Muscle of leg (tissue), 11 donors: Measurements from ENCODE around the gene EIF3L. TPM values are rescaled to one million over a fixed set of nuclear protein-coding genes. Genes with fewer than 3 reads are reported as not detected.

Experiments
- DNase-seq: peaks from one replicate; pipeline ENCODE4 v3.0.0; 2013
- H3K27ac ChIP-seq: one replicate; pipeline ENCODE4 v1.5.1; 2013; ENCODE audit warnings: mild to moderate bottlenecking, low read length, control low read depth
- H3K27me3 ChIP-seq: one replicate; pipeline ENCODE4 v1.6.1; 2013; ENCODE audit warnings: low read length; ENCODE audit not compliant: control insufficient read depth, insufficient read depth
- H3K36me3 ChIP-seq: one replicate; pipeline ENCODE4 v1.6.1; 2013; ENCODE audit warnings: low read length; ENCODE audit not compliant: control insufficient read depth, insufficient read depth
- H3K4me1 ChIP-seq: one replicate; pipeline ENCODE4 v1.6.1; 2013; ENCODE audit warnings: low read length; ENCODE audit not compliant: control insufficient read depth, insufficient read depth
- H3K4me3 ChIP-seq: one replicate; pipeline ENCODE4 v1.5.1; 2013; ENCODE audit warnings: low read length, control low read depth
- H3K9me3 ChIP-seq: replicated peaks from 2 replicates; pipeline ENCODE4 v1.6.1; 2013; ENCODE audit warnings: low read depth, low read length; ENCODE audit not compliant: control insufficient read depth
- WGBS: methylation state at CpG from one replicate; pipeline ENCODE4 v1.1.5; 2013; ENCODE audit warnings: missing lambda C conversion rate; ENCODE audit not compliant: insufficient coverage; 5-methylcytosine and 5-hydroxymethylcytosine counted together
- polyA plus RNA-seq, 8 donors: library from polyadenylated mRNA; unstranded; fragments of 120-200 nt; gene quantifications; one replicate each; pipeline versions ENCODE4 v1.2.1 to v1.2.3, GENCODE V29; 2013; ENCODE audit warnings: inconsistent platforms in 1 of 8, low replicate concordance in 1 of 8; ENCODE audit not compliant: insufficient read length in 8 of 8, insufficient read depth in 1 of 8
- total RNA-seq: library from RNA; stranded (reverse); fragments of 120-200 nt; gene quantifications from one replicate; pipeline ENCODE4 v1.2.4, GENCODE V29; 2013

The EIF3L gene
- total and polyA plus RNA-seq, 9 donors, result 1,056 to 1,352 (median 1,218) TPM

- no peaks in the 10 kb centered on the region for H3K27me3 ChIP-seq
- H3K36me3 ChIP-seq, result peaks cover 65% of the 10 kb centered on the region
- H3K27ac ChIP-seq, result peak overlapping the region; percentile 20
- 10% methylated on average over 3 of the region's 6 CpGs for WGBS
- DNase-seq, result peak; percentile 92
- H3K9me3 ChIP-seq, result no peaks in the 10 kb centered on the region
- no peak overlapping the region for H3K4me3 ChIP-seq
- H3K4me1 ChIP-seq, result peaks cover 4% of the 10 kb centered on the region
Observed at GRCh38 chr22:37884420-37884819, 35.2 kb downstream of the EIF3L start.

DNA sequence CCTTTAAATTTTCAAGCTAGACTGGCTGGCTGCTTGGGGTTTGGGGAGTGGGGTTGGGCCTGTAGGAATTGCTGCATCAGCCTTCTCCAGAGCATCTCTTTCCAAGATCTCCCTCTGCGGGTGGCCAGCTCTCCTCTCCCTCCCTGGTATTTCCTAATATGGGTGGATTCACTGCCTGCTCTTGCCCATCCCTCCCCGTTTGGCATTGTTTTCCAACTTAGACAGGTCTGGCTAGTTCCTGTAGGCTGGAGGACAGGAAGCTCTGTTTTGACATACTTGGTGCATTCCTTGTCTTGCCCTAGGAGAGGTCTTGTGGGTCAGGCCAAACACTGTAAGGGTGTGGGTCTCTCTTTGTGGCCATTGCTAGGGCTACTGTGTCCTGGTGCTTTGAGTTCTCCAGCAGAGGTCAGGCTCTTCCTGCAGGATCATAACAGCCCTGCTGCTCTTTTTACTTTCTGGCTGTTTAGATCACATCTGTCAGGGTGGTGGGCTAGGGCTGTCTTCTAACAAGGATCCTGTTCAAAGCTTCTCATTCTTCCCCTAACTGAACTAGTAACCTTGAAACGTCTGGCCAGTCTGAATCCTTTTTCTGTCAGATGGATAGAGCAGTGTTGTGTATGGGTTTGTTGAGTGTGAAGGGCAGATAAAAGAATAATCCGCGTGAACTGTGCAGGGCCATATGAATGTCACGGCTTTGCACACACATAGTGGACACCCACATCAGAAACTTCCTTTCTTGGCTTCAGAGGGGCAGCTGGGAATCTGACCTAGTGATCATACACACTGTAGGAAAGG is 38.6 kb downstream of the EIF3L start:
- H3K27me3 ChIP-seq, result no peaks in the 10 kb centered on the region
- H3K4me1 ChIP-seq, result peaks cover 19% of the 10 kb centered on the region
- H3K36me3 ChIP-seq, result peaks cover 57% of the 10 kb centered on the region
- H3K4me3 ChIP-seq, result no peak overlapping the region
- peak; percentile 50 for DNase-seq
- no peaks in the 10 kb centered on the region for H3K9me3 ChIP-seq
- no CpG with 5 or more reads among the region's 6 CpGs for WGBS
- no peak overlapping the region for H3K27ac ChIP-seq

DNA sequence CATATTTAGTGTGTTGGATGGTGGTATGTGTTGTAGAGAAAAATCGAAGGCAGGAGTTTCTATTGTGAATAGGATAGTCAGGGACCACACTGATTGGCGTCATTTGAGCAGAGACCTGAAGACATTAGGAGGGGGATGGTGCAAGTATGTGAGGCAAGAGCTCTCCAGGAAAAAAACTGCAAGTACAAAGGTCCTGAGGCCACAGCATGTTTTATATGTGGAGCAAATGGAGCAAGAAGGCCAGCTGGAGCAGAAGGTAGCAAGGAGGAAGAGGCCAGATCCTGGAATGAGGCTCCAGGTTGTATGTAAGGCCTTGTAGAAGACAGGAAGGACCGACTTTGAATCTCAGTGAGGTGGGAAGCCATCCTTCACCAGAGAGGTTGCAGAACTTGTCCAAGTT is 42.7 kb downstream of the EIF3L start:
- H3K4me1 ChIP-seq, result peaks cover 47% of the 10 kb centered on the region

GRCh38 chr22:37892566-37893335 is 43.5 kb downstream of the EIF3L start:
- Histone ChIP-seq H3K4me3 (no peak overlapping the region), H3K27ac (peak overlapping the region; percentile 47), H3K27me3 (no peaks in the 10 kb centered on the region), H3K9me3 (no peaks in the 10 kb centered on the region), H3K4me1 (peaks cover 47% of the 10 kb centered on the region), H3K36me3 (peaks cover 37% of the 10 kb centered on the region)
- WGBS, result 76% methylated on average over 3 of the region's 7 CpGs
- peak; percentile 80 for DNase-seq

More for the DNA sequence above, 42.7 kb downstream of the EIF3L start:
- H3K36me3 ChIP-seq, result peaks cover 46% of the 10 kb centered on the region
- no peak overlapping the region for H3K27ac ChIP-seq
- H3K27me3 ChIP-seq, result no peaks in the 10 kb centered on the region
- no peak overlapping the region for H3K4me3 ChIP-seq
- no peaks in the 10 kb centered on the region for H3K9me3 ChIP-seq
- 73% methylated on average over 3 of the region's 3 CpGs for WGBS
- DNase-seq, result no peak

- Histone ChIP-seq H3K4me1 (peaks cover 52% of the 10 kb centered on the region), H3K27ac (peak overlapping the region; percentile 47), H3K9me3 (no peaks in the 10 kb centered on the region), H3K27me3 (no peaks in the 10 kb centered on the region), H3K36me3 (peaks cover 29% of the 10 kb centered on the region), H3K4me3 (no peak overlapping the region)
- WGBS, result 58% methylated on average over 5 of the region's 5 CpGs
- no peak for DNase-seq
Observed at GRCh38 chr22:37893583-37893983, 44.4 kb downstream of the EIF3L start.

GRCh38 chr22:37894939-37895670 is 45.9 kb downstream of the EIF3L start:
- Histone ChIP-seq H3K4me3 (no peak overlapping the region), H3K36me3 (peaks cover 15% of the 10 kb centered on the region), H3K4me1 (peaks cover 59% of the 10 kb centered on the region), H3K9me3 (no peaks in the 10 kb centered on the region), H3K27ac (peak overlapping the region; percentile 13), H3K27me3 (no peaks in the 10 kb centered on the region)
- no peak for DNase-seq
- 39% methylated on average over 4 of the region's 8 CpGs for WGBS

DNA sequence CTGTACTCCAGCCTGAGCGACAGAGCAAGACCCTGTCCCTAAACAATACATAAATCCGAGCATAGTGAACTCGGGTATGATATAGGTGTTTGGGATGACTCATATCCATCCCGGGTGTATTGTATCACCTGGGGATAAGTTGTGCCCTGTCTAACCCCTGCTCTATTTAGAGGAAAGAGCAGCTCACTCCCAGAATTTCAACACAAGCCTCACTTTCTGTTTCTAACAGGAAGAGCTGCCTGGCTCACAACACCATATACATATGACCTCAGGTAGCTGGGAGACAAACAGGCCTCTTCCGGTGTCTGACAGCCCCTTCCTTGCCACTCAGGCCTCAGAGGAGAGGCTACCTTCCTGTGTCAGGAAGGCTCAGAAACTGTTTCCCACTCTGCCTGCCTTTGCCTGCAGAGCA is 47.0 kb downstream of the EIF3L start:
- H3K4me1 ChIP-seq, result peaks cover 59% of the 10 kb centered on the region
- DNase-seq, result peak; percentile 36
- WGBS, result no CpG with 5 or more reads among the region's 5 CpGs

DNA sequence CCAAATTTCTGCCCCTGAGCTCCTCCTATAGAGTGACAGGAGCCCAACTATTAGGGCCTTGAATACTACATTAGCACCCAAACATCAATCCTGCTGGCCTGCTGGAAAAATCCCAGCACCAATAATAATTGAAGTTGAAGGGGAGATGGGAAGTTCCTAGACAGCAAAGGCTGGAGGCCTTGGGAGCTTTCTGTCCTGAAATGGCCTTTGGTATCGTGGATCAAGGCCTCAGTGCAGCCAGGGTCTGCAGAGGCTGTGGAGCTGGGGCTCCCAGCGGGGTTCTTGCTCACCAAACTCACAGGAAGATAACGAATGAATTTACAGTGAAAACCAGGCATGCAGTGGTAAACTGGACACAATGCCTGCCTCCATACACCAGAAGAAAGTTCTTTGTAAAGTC is 47.7 kb downstream of the EIF3L start:
- peaks cover 51% of the 10 kb centered on the region for H3K4me1 ChIP-seq
- 30% methylated on average over 1 of the region's 3 CpGs for WGBS
- peaks cover 1% of the 10 kb centered on the region for H3K36me3 ChIP-seq
- H3K27me3 ChIP-seq, result no peaks in the 10 kb centered on the region
- H3K9me3 ChIP-seq, result no peaks in the 10 kb centered on the region
- no peak overlapping the region for H3K27ac ChIP-seq
- no peak for DNase-seq
- no peak overlapping the region for H3K4me3 ChIP-seq

More for the DNA sequence above, 47.0 kb downstream of the EIF3L start:
- peaks cover 9% of the 10 kb centered on the region for H3K36me3 ChIP-seq
- no peaks in the 10 kb centered on the region for H3K27me3 ChIP-seq
- H3K4me3 ChIP-seq, result no peak overlapping the region
- peak overlapping the region; percentile 45 for H3K27ac ChIP-seq
- no peaks in the 10 kb centered on the region for H3K9me3 ChIP-seq

- WGBS, result no CpG with 5 or more reads among the region's 2 CpGs
Observed at GRCh38 chr22:37897807-37898206, 48.6 kb downstream of the EIF3L start.

More at GRCh38 chr22:37897807-37898206, 48.6 kb downstream of the EIF3L start:
- Histone ChIP-seq H3K4me1 (peaks cover 44% of the 10 kb centered on the region), H3K27ac (no peak overlapping the region), H3K9me3 (no peaks in the 10 kb centered on the region), H3K36me3 (no peaks in the 10 kb centered on the region), H3K4me3 (no peak overlapping the region), H3K27me3 (no peaks in the 10 kb centered on the region)
- DNase-seq, result no peak
